Measurements from ENCODE around the gene DUS1L. TPM values are rescaled to one million over a fixed set of nuclear protein-coding genes. Genes with fewer than 3 reads are reported as not detected.

The DUS1L gene
- total and polyA plus RNA-seq, 2 donors (not counting 1 experiment from before 2014, with no cell fraction given): 109 to 241 TPM

DNA sequence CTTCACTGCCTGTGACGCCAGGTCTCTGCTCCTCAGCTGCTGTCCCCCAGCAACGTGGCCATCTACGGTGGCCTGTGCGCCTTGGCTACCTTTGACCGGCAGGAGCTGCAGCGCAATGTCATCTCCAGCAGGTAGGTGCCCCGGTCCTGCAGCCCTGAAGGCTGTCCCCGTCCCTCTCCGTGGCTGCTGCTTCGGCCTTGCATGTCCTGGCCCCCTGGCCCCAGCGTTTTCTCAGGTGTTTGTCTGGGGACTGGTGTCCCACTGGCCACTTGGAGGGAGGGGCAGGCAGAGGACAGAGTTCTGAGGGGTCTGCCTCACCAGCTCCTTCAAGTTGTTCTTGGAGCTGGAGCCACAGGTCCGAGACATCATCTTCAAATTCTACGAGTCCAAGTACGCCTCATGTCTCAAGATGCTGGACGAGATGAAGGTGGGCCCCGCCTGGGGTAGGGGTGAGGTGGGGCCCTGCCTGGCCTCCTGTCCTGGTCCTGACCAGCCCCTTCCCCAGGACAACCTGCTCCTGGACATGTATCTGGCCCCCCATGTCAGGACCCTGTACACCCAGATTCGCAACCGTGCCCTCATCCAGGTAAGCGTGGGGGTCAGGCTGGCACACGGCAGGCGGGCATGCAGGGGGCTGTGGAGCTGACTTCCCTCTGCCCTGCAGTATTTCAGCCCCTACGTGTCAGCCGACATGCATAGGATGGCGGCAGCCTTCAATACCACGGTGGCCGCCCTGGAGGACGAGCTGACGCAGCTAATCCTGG lies 9.5 kb downstream of the DUS1L start:
- peaks cover 19% of the 10 kb centered on the region for H4K20me1 ChIP-seq (ENCODE audit: control insufficient read depth, insufficient read depth, low read length, poor library complexity, severe bottlenecking)
- Mint-ChIP-seq H3K27ac (no peak overlapping the region), H3K4me3 (no peak overlapping the region), H3K9me3 (ENCODE audit: insufficient read depth) (no peaks in the 10 kb centered on the region), H3K27me3 (no peaks in the 10 kb centered on the region), H3K4me1 (peaks cover 3% of the 10 kb centered on the region)
- DNase-seq (no peak), ATAC-seq (ENCODE audit: low read depth) (no peak)
- H3K4me2 ChIP-seq (replicated peaks; ENCODE audit: low read depth, low read length, poor library complexity, severe bottlenecking): no peak overlapping the region
- H2AFZ ChIP-seq (ENCODE audit: insufficient read depth, low read depth, low read length, poor library complexity, severe bottlenecking): no peak overlapping the region
- CTCF ChIA-PET: interaction anchor here (1.2 kb wide), 1 partner anchor 10 kb away, joined by 3 read pairs; the partner anchor contains the start of gene DUS1L
- intact Hi-C loops (cut with micrococcal nuclease): no loop called here
- peaks cover 11 to 20% of the 10 kb centered on the region in 2 donors for H3K4me1 ChIP-seq (ENCODE audit: control insufficient read depth in 2 of 2, insufficient read depth in 2 of 2, low read length in 2 of 2)
- H3K9me3 ChIP-seq (ENCODE audit: control extremely low read depth in 1 of 3, control insufficient read depth in 2 of 3, insufficient read depth in 1 of 3, low read length in 2 of 3): no peaks in the 10 kb centered on the region
- POLR2A ChIA-PET: interaction anchor here (0.5 kb wide), 1 partner anchor 387 kb away, joined by 3 read pairs; no protein-coding TSS in a partner anchor
- H3K79me2 ChIP-seq (ENCODE audit: control insufficient read depth, insufficient read depth, low read length): peaks cover 21% of the 10 kb centered on the region
- no peaks in the 10 kb centered on the region for H3K27me3 ChIP-seq (replicated peaks in 1 of 4; ENCODE audit: control extremely low read depth in 1 of 4, control insufficient read depth in 3 of 4, insufficient read depth in 4 of 4, low read length in 3 of 4)
- H3K4me3 ChIP-seq (ENCODE audit: control extremely low read depth in 1 of 5, extremely low read depth in 1 of 5, insufficient read depth in 1 of 5, low read depth in 2 of 5, low read length in 4 of 5): no peak overlapping the region
- no peak overlapping the region for H3K9ac ChIP-seq (ENCODE audit: low read length)
- H3K27ac ChIP-seq (ENCODE audit: low read length in 2 of 2): no peak overlapping the region
- 98% methylated on average over 28 of the region's 28 CpGs for WGBS (ENCODE audit: insufficient coverage)
- no peak for TF ChIP-seq EZH2 (IDR thresholded peaks at IDR 0.05; ENCODE audit: borderline replicate concordance, insufficient read depth, low read depth, low read length, poor library complexity, severe bottlenecking)
- TF ChIP-seq, protein P1, sequence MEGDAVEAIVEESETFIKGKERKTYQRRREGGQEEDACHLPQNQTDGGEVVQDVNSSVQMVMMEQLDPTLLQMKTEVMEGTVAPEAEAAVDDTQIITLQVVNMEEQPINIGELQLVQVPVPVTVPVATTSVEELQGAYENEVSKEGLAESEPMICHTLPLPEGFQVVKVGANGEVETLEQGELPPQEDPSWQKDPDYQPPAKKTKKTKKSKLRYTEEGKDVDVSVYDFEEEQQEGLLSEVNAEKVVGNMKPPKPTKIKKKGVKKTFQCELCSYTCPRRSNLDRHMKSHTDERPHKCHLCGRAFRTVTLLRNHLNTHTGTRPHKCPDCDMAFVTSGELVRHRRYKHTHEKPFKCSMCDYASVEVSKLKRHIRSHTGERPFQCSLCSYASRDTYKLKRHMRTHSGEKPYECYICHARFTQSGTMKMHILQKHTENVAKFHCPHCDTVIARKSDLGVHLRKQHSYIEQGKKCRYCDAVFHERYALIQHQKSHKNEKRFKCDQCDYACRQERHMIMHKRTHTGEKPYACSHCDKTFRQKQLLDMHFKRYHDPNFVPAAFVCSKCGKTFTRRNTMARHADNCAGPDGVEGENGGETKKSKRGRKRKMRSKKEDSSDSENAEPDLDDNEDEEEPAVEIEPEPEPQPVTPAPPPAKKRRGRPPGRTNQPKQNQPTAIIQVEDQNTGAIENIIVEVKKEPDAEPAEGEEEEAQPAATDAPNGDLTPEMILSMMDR (IDR thresholded peaks at IDR 0.05): no peak
- H3K36me3 ChIP-seq (replicated peaks in 1 of 2; ENCODE audit: control extremely low read depth in 1 of 2, control insufficient read depth in 1 of 2, extremely low read depth in 1 of 2, insufficient read depth in 2 of 2, low read length in 1 of 2): peaks cover 0 to 48% of the 10 kb centered on the region in 2 experiments
